ENCODE measurements around the gene TH.

TH gene

DNA sequence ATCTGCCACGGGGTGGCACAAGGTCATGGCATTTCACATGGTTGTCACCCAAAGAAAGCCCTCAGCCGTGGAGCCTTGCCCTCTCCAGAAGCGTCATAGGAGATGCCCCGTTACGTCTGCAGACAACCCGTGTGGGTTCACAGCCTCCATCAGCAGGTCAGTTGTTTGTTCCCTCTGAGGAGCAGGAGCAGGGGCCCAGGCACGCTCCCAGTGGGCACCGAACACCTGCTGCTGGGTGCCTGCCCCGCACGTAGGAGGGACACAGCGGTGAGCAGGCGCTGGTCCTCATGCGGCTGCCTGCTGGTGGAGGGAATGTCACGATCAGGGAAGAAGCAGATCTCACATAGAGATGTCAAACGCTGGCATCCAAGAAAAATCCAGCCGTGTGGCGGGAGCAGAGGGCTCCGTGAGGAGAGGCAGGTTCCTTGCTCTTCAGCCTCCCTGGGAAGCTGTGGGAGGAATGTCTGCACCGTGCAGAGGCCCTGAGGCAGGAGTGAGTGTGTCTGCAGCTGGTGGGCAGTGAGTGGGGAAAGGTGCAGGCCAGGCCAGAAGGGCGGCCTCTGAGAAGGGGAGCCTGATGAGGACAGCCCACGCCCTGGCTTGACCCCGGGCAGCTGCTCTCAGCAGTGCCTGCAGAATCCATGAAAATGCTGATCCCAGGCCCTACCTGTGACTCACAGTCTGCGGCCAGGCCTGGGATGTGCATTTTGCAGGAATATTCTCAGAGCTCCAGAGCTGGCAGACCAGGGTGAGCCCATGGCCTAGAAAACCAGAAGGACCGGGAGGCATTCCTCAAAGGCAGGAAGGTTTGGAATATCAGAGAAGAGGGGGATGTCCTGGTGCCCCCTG is 36.4 kb upstream of the TH start:
- DNase-seq = no peak

GRCh38 chr11:2207212-2207611 is 35.6 kb upstream of the TH start:
- DNase-seq = no peak

- no peak for DNase-seq
These were observed 34.5 kb upstream of the TH start for GRCh38 chr11:2205981-2206690.

GRCh38 chr11:2205214-2205720 is 33.7 kb upstream of the TH start:
- no peak for DNase-seq

- DNase-seq = no peak
These were observed 33.0 kb upstream of the TH start for GRCh38 chr11:2204361-2205213.

- no peak for DNase-seq
These were observed 32.0 kb upstream of the TH start for GRCh38 chr11:2203440-2204259.

DNA sequence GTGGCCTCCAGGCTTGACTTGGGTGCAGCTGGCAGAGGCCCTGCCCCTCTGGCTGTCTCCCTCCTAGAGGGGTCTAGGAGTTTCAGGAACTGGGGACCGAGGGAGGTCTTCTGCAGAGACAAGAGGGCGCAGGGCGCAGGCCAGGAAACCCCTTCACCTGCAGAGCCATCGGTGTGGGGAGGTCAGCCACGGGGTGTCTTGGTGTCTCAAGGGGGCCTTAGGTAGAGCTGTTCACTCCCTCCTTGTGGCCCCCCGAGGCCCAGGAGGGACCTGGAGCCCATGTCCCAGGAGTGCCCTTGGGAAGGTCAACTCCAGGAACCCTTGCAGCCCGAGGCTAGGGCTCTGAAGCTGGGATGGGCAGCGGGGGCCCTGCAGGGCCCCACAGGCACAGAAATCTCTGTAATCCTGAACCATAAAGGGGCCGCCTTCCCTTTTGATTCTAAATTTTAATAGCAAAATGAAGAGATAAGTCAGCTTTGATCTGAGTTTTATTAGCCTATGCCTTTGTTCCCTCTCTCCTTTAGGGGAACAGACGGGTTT is 31.4 kb upstream of the TH start:
- DNase-seq = no peak

GRCh38 chr11:2202071-2202899 is 30.7 kb upstream of the TH start:
- DNase-seq = no peak

DNA sequence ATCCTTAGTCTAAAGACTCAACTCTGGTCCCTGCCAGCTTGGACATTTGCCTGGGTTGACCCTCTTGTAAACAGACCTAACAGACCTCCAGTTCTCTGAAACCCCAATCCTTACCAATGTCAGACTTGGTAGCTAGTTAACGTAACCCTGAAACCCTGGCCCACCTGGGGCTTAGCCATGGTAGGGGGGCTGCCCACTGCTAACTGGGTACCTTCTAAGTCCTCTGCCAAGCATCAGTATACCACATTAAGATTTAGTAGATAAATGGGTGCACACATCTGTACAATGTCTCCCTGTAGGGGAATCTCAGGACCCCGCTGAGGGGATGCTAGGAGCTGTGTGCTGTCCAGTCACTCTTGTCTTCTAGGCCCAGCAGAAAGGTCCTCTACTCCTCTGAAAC is 29.9 kb upstream of the TH start:
- DNase-seq = no peak

DNA sequence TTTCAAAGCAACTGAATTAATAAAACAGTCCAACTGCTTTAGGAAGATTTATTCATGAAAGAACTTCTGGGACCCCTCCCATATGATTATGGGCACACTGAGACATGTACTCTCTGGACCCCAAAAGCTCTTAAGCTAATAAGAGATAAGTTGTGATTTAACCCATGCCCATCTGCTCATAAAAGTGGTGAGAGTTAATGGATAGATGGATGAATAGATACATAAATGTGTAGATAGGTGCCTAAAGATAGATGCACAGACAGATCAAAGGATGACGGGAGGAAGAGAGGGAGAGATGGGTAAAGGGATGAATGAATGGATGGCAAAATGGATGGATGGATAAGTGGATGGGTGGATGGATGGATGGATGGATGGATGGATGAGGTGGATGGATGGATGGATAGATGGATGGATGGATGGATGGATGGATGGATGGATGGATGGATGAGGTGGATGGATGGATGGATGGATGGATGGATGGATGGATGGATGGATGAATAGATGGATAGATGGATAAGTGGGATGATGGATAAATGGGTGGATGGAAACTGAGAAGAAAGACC is 29.4 kb upstream of the TH start:
- no peak for DNase-seq

DNA sequence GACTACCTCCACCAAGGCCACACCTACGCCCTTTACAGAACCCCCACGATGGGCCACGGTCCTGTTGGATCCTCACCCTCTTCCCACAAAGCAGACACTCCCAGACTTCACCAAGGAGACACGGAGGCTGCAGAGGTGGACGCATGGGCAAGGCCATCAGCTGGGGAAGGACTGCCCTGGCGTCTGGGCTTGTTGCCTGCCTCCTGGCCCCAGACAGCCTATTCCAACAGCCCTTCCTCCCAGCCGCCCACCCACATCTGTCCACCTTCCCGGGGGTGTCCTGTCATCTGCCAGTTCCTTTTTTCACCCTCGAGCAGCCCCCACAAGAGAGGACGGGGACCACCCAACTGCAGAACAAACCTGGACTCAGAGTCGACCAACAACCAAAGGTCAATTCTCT is 28.9 kb upstream of the TH start:
- DNase-seq = no peak

DNA sequence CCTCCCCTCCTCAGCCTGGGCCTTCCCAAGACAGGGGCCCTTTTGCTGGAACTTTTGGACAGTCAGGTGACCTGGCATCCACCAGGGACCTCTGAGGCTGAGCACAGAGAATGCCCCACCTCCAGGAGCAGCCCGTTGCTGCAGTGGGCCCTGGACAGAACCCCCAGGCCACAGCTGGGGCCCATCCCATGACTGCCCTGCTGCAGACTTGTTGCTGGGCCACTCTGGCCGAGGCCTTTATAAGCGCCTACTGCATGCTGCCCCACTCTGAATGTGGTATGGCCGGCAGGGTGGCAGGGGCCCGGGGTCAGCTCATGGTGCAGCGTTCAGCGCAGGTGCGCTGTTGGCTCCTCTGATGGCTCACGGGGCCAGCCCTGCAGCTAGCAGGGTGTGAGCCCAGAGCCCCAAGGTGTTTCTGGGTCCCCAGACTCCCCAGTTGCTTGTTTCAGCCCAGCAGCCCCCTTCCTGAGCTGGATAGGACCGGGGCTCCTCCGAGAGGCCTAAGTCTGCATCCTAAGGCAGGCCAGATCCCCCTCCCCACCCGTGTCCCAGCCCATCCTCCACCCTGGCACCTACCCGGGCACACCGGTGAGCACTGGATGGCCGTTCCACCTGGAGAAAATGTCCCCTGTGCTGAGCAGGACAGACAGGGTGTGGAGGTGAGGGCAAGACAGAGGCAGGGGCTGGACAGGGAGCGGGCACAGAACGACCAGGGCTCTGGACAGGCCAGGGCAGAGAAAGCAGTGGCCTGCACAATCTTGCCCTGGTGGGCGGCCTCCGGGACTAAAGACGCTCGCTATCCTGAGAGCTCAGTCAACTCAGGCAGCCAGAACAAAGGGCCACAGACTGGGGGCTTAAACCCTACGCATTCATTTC is 28.1 kb upstream of the TH start:
- DNase-seq = no peak

- no peak for DNase-seq
These were observed 27.2 kb upstream of the TH start for GRCh38 chr11:2198621-2199365.

GRCh38 chr11:2197771-2198520 is 26.3 kb upstream of the TH start:
- no peak for DNase-seq

DNA sequence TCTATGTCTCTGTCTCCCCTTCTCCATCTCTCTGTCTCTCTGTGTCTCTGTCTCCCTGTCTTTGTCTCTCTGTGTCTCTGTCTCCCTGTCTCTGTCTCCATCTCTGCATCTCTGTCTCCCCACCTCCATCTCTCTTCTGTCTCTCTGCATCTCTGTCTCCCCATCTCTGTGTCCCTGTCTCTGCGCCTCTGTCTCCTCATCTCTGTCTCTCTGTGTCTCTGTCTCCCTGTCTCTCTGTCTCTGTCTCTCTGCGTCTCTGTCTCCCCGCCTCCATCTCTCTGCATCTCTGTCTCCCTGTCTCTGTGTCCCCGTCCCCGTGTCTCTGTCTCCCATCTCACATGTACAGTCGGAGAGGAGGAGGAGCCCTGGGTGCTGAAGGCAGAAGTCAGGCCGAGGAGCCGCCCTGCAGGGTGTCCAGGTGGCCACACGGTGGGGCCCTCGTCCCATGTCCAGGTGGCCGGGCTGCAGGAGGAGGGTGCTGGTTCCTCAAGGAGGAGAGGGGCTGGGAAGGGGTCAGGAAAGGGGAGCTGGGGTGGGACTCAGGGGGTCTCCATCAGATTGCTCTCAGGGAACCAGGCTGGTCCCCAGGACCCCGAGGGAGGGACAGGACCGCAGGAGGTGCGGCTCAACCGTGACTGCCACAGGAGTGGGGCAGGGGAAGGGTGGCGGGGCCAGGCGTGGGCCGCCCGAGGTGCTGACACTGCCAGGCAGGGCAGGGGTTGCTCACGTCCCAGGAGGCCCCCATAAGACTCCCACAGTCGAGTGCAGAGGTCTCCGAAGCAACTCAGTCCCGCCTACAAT is 25.6 kb upstream of the TH start:
- DNase-seq = peak; percentile 85

DNA sequence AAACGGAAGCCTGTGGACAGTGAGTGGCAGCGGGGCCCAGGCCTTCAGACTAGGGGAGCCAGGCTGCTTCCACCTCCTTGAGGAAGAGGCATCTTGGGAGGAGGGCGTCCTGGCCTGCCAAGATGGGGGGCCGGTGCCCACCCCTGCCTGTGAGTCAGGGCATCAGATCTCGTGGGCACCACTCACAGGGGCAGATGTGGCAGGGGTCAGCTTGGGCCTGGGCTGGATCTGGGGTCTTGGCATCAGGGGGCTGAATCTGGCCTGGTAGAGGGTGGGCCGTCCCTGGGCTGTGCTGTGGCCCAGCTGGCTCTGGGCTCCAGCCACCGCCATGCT is 24.1 kb upstream of the TH start:
- DNase-seq = no peak
